HCT116 (cell line): ENCODE data around the gene FSD2. TPM values are rescaled to one million over a fixed set of nuclear protein-coding genes. Genes with fewer than 3 reads are reported as not detected.

Source experiments
- ATAC-seq: fragments of 200-7000 bp; cut with Tn5 transposase; 2 replicates; pipeline ENCODE4 v1.9.1; 2020; ENCODE audit warnings: mild to moderate bottlenecking, moderate library complexity
- BruUV-seq: library from RNA; stranded (reverse); fragments of 400-500 nt; replicated peaks from 2 replicates; lab custom pipeline; 2021; lab: Mats Ljungman, UMichigan
- CTCF ChIA-PET: fragments of 300-600 bp; sonication (Branson Sonifier 250); formaldehyde crosslinking; loops from one replicate; lab custom pipeline; 2021; ENCODE audit warnings: antibody characterized with exemption; lab: Charles Lee
- POLR2A ChIA-PET: fragments of 300-600, 350-600 bp; sonication (Branson Sonifier 250); formaldehyde crosslinking; loops from one replicate; lab custom pipeline; 2021; ENCODE audit warnings: antibody characterized with exemption; lab: Charles Lee
- RAD21 ChIA-PET, 2 experiments: fragments of 300-600 bp; sonication (Branson Sonifier 250); formaldehyde crosslinking; loops; one replicate each; lab custom pipeline; 2023; ENCODE audit warnings: low total read pairs in 2 of 2; ENCODE audit not compliant: uncharacterized antibody in 2 of 2, unreplicated experiment in 2 of 2, low non-redundant PET in 1 of 2; lab: Charles Lee
- DNase-seq: peaks from one replicate; pipeline ENCODE4 v3.0.0-alpha.2; 2010; ENCODE audit warnings: low read depth, low spot score
- H2AFZ ChIP-seq: fragments of 200-600 bp; shearing (Covaris generic), sonication (generic); 2 replicates; pipeline ENCODE4 v1.6.1; 2017; ENCODE audit warnings: low read depth, mixed run types, mixed read lengths, antibody characterized with exemption, low read length; ENCODE audit not compliant: poor library complexity, severe bottlenecking
- H3K27ac ChIP-seq: 2 replicates; pipeline ENCODE4 v1.5.1; 2012; ENCODE audit warnings: low read depth, low read length
- H3K27me3 ChIP-seq: fragments of 200-600 bp; sonication (generic); 2 replicates; pipeline ENCODE4 v1.6.1; 2016; ENCODE audit warnings: mixed run types, low read length, mixed read lengths; ENCODE audit not compliant: insufficient read depth
- H3K36me3 ChIP-seq, 2 experiments: fragments of 200-500 bp in 1 of 2; fragments of 200-600 bp in 1 of 2; sonication (Bioruptor generic) in 1 of 2; sonication (generic) in 1 of 2; 2 replicates each; pipeline versions ENCODE4 v1.5.1 to v1.6.1; 2014 to 2016; ENCODE audit warnings: low read length in 2 of 2, inconsistent platforms in 1 of 2, mixed read lengths in 1 of 2, mixed run types in 1 of 2; ENCODE audit not compliant: insufficient read depth in 2 of 2, control insufficient read depth in 1 of 2
- H3K4me1 ChIP-seq, 2 experiments: fragments of 200-600 bp in 1 of 2; sonication (generic) in 1 of 2; 2 replicates each; pipeline versions ENCODE4 v1.5.1 to v1.6.1; 2012 to 2017; ENCODE audit warnings: low read length in 2 of 2, inconsistent platforms in 1 of 2, mild to moderate bottlenecking in 1 of 2, mixed read lengths in 1 of 2, mixed run types in 1 of 2, moderate library complexity in 1 of 2; ENCODE audit not compliant: insufficient read depth in 2 of 2, control insufficient read depth in 1 of 2
- H3K4me2 ChIP-seq: fragments of 200-600 bp; sonication (generic); 2 replicates; pipeline ENCODE4 v1.6.1; 2017; ENCODE audit warnings: mixed run types, low read length, mixed read lengths
- H3K4me3 ChIP-seq, 2 experiments: fragments of 200-600 bp in 1 of 2; sonication (generic) in 1 of 2; replicated peaks in 1 of 2; 2 replicates each; pipeline ENCODE4 v1.5.1; 2011 to 2016; ENCODE audit warnings: low read length in 2 of 2, control low read depth in 1 of 2, low read depth in 1 of 2, mild to moderate bottlenecking in 1 of 2, mixed read lengths in 1 of 2, mixed run types in 1 of 2
- H3K79me2 ChIP-seq: fragments of 200-600 bp; sonication (generic); 2 replicates; pipeline ENCODE4 v1.6.1; 2017; ENCODE audit warnings: mild to moderate bottlenecking, mixed run types, low read length, moderate library complexity, mixed read lengths; ENCODE audit not compliant: insufficient read depth
- H3K9ac ChIP-seq: fragments of 200-600 bp; sonication (generic); 2 replicates; pipeline ENCODE4 v1.6.1; 2016; ENCODE audit warnings: low read length, mixed read lengths
- H3K9me2 ChIP-seq: fragments of 200-600 bp; sonication (generic), shearing (Covaris generic); 2 replicates; pipeline ENCODE4 v1.6.1; 2017; ENCODE audit warnings: mixed run types, mild to moderate bottlenecking, moderate library complexity; ENCODE audit not compliant: insufficient read depth
- H3K9me3 ChIP-seq, 2 experiments: fragments of 200-500 bp in 1 of 2; fragments of 200-600 bp in 1 of 2; sonication (Bioruptor generic) in 1 of 2; sonication (generic) in 1 of 2; 2 replicates each; pipeline ENCODE4 v1.6.1; 2014 to 2017; ENCODE audit warnings: low read length in 2 of 2, mixed read lengths in 2 of 2, inconsistent platforms in 1 of 2, low read depth in 1 of 2, mild to moderate bottlenecking in 1 of 2, mixed run types in 1 of 2, moderate library complexity in 1 of 2; ENCODE audit not compliant: control insufficient read depth in 1 of 2, insufficient read depth in 1 of 2
- H4K20me1 ChIP-seq: fragments of 200-600 bp; sonication (generic), shearing (Covaris generic); 2 replicates; pipeline ENCODE4 v1.6.1; 2017; ENCODE audit warnings: mixed run types, mild to moderate bottlenecking, moderate library complexity; ENCODE audit not compliant: insufficient read depth
- EGR1 ChIP-seq: IDR thresholded peaks from 2 replicates; pipeline ENCODE4 v1.6.1; 2012; ENCODE audit warnings: low read depth
- ELF1 ChIP-seq: IDR thresholded peaks from 2 replicates; pipeline ENCODE4 v1.6.1; 2012; ENCODE audit warnings: low read depth, borderline replicate concordance
- EZH2 ChIP-seq: fragments of 200-600 bp; sonication (generic); IDR thresholded peaks from 2 replicates; pipeline ENCODE4 v1.6.1; 2017; ENCODE audit warnings: antibody characterized with exemption, mixed run types
- EZH2phosphoT487 ChIP-seq: fragments of 200-600 bp; IDR thresholded peaks from 2 replicates; pipeline ENCODE4 v1.6.1; 2018; ENCODE audit warnings: antibody characterized with exemption, borderline replicate concordance
- FOSL1 ChIP-seq: IDR thresholded peaks from 2 replicates; pipeline ENCODE4 v1.6.1; 2012; ENCODE audit warnings: low read depth
- JUND ChIP-seq: IDR thresholded peaks from 2 replicates; pipeline ENCODE4 v1.6.1; 2012
- MAX ChIP-seq: IDR thresholded peaks from 2 replicates; pipeline ENCODE4 v1.6.1; 2012
- POLR2A ChIP-seq: IDR thresholded peaks from 2 replicates; pipeline ENCODE4 v1.7.0; 2011; ENCODE audit warnings: borderline replicate concordance; ENCODE audit not compliant: insufficient read depth, insufficient read length; ENCODE audit errors: extremely low read depth
- SIN3A ChIP-seq: IDR thresholded peaks from 2 replicates; pipeline ENCODE4 v1.6.1; 2012; ENCODE audit warnings: low read depth
- SP1 ChIP-seq: IDR thresholded peaks from 2 replicates; pipeline ENCODE4 v1.6.1; 2012; ENCODE audit warnings: low read depth
- SRF ChIP-seq: IDR thresholded peaks from 2 replicates; pipeline ENCODE4 v1.6.1; 2012; ENCODE audit warnings: low read depth
- ZFX ChIP-seq: fragments of 450-650 bp; IDR thresholded peaks from 2 replicates; pipeline ENCODE4 v1.6.1; 2017
- ZNF274 ChIP-seq: fragments of 200-500 bp; sonication (Bioruptor generic); IDR thresholded peaks from 2 replicates; pipeline ENCODE4 v1.6.1; 2014; ENCODE audit warnings: mild to moderate bottlenecking, low read depth, low read length, inconsistent platforms
- intact Hi-C: fragments of 100-400 bp; cut with micrococcal nuclease; formaldehyde crosslinking; loops from 2 replicates; pipeline ENCODE4 v1.10.0; 2022
- total RNA-seq: library from RNA; stranded (reverse); gene quantifications from one replicate; pipeline ENCODE4 v1.2.1, GENCODE V29; 2021; ENCODE audit not compliant: unreplicated experiment
- TF ChIP-seq, protein P1 (sequence below): IDR thresholded peaks from 2 replicates; pipeline ENCODE4 v1.6.1; 2012
- TF ChIP-seq, protein P2 (sequence below), 3 experiments: fragments of 200-600 bp in 1 of 3; sonication (generic) in 1 of 3; IDR thresholded peaks in 2 of 3; conservative IDR thresholded peaks in 1 of 3; 2 replicates each; pipeline ENCODE4 v1.5.1; 2012 to 2017; ENCODE audit warnings: low read depth in 2 of 3, low read length in 2 of 3, antibody characterized with exemption in 1 of 3, borderline replicate concordance in 1 of 3, control low read depth in 1 of 3, mild to moderate bottlenecking in 1 of 3, mixed read lengths in 1 of 3, mixed run types in 1 of 3, moderate library complexity in 1 of 3; ENCODE audit not compliant: insufficient read depth in 1 of 3

Gene FSD2
- total RNA-seq, 1 experiment from 2014 or later = not detected

GRCh38 chr15:82778755-82779154, 27.1 kb downstream of the FSD2 start:
- Histone ChIP-seq H2AFZ (no peak overlapping the region), H3K4me3 (no peak overlapping the region), H3K27me3 (no peaks in the 10 kb centered on the region), H3K79me2 (no peaks in the 10 kb centered on the region), H3K9ac (no peak overlapping the region), H3K4me2 (no peak overlapping the region), H3K36me3 (no peaks in the 10 kb centered on the region), H3K27ac (no peak overlapping the region), H3K9me2 (no peaks in the 10 kb centered on the region), H4K20me1 (no peaks in the 10 kb centered on the region), H3K9me3 (no peaks in the 10 kb centered on the region), H3K4me1 (0 out of 4 replicates have a peak, but pooled peaks cover 2 to 4% of the 10 kb centered on the region in 2 experiments)
- CTCF ChIA-PET = no interaction called here
- intact Hi-C loops = no loop called here
- DNase-seq = no peak
- ATAC-seq = no peak
- POLR2A ChIA-PET = no interaction called here
- no peak for TF ChIP-seq SRF
- TF ChIP-seq SP1 = no peak
- TF ChIP-seq JUND = no peak
- no peak for TF ChIP-seq EZH2phosphoT487
- TF ChIP-seq SIN3A = no peak
- no peak for TF ChIP-seq POLR2A
- no peak for TF ChIP-seq FOSL1
- TF ChIP-seq EZH2 = no peak
- TF ChIP-seq MAX = no peak
- TF ChIP-seq ZNF274 = no peak
- no peak for TF ChIP-seq ZFX
- TF ChIP-seq, protein P1, sequence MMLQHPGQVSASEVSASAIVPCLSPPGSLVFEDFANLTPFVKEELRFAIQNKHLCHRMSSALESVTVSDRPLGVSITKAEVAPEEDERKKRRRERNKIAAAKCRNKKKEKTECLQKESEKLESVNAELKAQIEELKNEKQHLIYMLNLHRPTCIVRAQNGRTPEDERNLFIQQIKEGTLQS = no peak
- TF ChIP-seq EGR1 = no peak
- TF ChIP-seq, protein P2, sequence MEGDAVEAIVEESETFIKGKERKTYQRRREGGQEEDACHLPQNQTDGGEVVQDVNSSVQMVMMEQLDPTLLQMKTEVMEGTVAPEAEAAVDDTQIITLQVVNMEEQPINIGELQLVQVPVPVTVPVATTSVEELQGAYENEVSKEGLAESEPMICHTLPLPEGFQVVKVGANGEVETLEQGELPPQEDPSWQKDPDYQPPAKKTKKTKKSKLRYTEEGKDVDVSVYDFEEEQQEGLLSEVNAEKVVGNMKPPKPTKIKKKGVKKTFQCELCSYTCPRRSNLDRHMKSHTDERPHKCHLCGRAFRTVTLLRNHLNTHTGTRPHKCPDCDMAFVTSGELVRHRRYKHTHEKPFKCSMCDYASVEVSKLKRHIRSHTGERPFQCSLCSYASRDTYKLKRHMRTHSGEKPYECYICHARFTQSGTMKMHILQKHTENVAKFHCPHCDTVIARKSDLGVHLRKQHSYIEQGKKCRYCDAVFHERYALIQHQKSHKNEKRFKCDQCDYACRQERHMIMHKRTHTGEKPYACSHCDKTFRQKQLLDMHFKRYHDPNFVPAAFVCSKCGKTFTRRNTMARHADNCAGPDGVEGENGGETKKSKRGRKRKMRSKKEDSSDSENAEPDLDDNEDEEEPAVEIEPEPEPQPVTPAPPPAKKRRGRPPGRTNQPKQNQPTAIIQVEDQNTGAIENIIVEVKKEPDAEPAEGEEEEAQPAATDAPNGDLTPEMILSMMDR (IDR thresholded peaks at IDR 0.05 in 2 of 3, conservative IDR thresholded peaks at IDR 0.05 in 1 of 3; ENCODE audit: borderline replicate concordance in 1 of 3, insufficient read depth in 1 of 3, low read depth in 2 of 3, low read length in 2 of 3) = no peak
- TF ChIP-seq ELF1 = no peak
- BruUV-seq = no TSS peak
- RAD21 ChIA-PET = no interaction called here
